ENCODE data around the gene GABBR1. TPM values are rescaled to one million over a fixed set of nuclear protein-coding genes. Genes with fewer than 3 reads are reported as not detected.

Gene GABBR1
- polyA plus RNA-seq, 1 of the 3 experiments (the other 2 are of a cell fraction), result 26.8 TPM

- Histone ChIP-seq H3K9me3 (no peaks in the 10 kb centered on the region), H2AFZ (ENCODE audit: low read depth) (no peak overlapping the region), H3K27me3 (ENCODE audit: insufficient read depth) (0 out of 2 replicates have a peak, but pooled peaks cover 11% of the 10 kb centered on the region), H3K4me1 (ENCODE audit: control insufficient read depth in 1 of 2, insufficient read depth in 2 of 2, low read depth in 1 of 2, low read length in 1 of 2) (no peaks in the 10 kb centered on the region; a peak in 1 of 4 replicates), H3F3A (replicated peaks; ENCODE audit: insufficient read depth) (no peaks in the 10 kb centered on the region), H3K9me2 (no peaks in the 10 kb centered on the region), H3K79me2 (ENCODE audit: insufficient read depth) (no peaks in the 10 kb centered on the region), H4K20me1 (ENCODE audit: insufficient read depth) (no peaks in the 10 kb centered on the region), H3K4me2 (no peak overlapping the region), H3K36me3 (replicated peaks in 1 of 2; ENCODE audit: control insufficient read depth in 1 of 2, insufficient read depth in 2 of 2, low read length in 1 of 2) (peaks cover 0 to under 1% of the 10 kb centered on the region in 2 experiments), H3K27ac (ENCODE audit: low read depth in 2 of 2, low read length in 1 of 2) (no peak overlapping the region), H3K4me3 (ENCODE audit: low read depth in 2 of 2, low read length in 1 of 2) (no peak overlapping the region), H3K9ac (no peak overlapping the region)
- POLR2A ChIA-PET, result no interaction called here
- TF ChIP-seq ELF1 (IDR thresholded peaks at IDR 0.05), result no peak
- TF ChIP-seq SIN3A (IDR thresholded peaks at IDR 0.05; ENCODE audit: borderline replicate concordance, low read depth, low read length), result no peak
- CTCF ChIA-PET, result interaction anchor here (1.1 to 3.4 kb wide), 2 partner anchors 7 to 32 kb away, joined by 3 to 22 read pairs; no protein-coding TSS in a partner anchor
- no peak for DNase-seq
- WGBS (ENCODE audit: low lambda C conversion rate), result 51% methylated on average over 6 of the region's 6 CpGs
Measured at GRCh38 chr6:29596381-29596900, 36.5 kb downstream of the GABBR1 start.

GRCh38 chr6:29593199-29593855, 39.7 kb downstream of the GABBR1 start:
- Histone ChIP-seq H3K9me3 (no peaks in the 10 kb centered on the region), H3K4me2 (no peak overlapping the region), H3K27me3 (ENCODE audit: insufficient read depth) (peaks cover 15% of the 10 kb centered on the region; the same call in 1 of the 2 replicates), H3K27ac (ENCODE audit: low read depth in 2 of 2, low read length in 1 of 2) (no peak overlapping the region), H3K9ac (no peak overlapping the region), H3F3A (replicated peaks; ENCODE audit: insufficient read depth) (no peaks in the 10 kb centered on the region), H4K20me1 (ENCODE audit: insufficient read depth) (no peaks in the 10 kb centered on the region), H2AFZ (ENCODE audit: low read depth) (no peak overlapping the region), H3K4me1 (ENCODE audit: control insufficient read depth in 1 of 2, insufficient read depth in 2 of 2, low read depth in 1 of 2, low read length in 1 of 2) (no peaks in the 10 kb centered on the region; a peak in 1 of 4 replicates), H3K9me2 (no peaks in the 10 kb centered on the region), H3K36me3 (replicated peaks in 1 of 2; ENCODE audit: control insufficient read depth in 1 of 2, insufficient read depth in 2 of 2, low read length in 1 of 2) (no peaks in the 10 kb centered on the region), H3K4me3 (ENCODE audit: low read depth in 2 of 2, low read length in 1 of 2) (no peak overlapping the region), H3K79me2 (ENCODE audit: insufficient read depth) (no peaks in the 10 kb centered on the region)
- TF ChIP-seq TAF1 (IDR thresholded peaks at IDR 0.05; ENCODE audit: borderline replicate concordance, low read depth, low read length), result no peak
- TF ChIP-seq, protein P1, sequence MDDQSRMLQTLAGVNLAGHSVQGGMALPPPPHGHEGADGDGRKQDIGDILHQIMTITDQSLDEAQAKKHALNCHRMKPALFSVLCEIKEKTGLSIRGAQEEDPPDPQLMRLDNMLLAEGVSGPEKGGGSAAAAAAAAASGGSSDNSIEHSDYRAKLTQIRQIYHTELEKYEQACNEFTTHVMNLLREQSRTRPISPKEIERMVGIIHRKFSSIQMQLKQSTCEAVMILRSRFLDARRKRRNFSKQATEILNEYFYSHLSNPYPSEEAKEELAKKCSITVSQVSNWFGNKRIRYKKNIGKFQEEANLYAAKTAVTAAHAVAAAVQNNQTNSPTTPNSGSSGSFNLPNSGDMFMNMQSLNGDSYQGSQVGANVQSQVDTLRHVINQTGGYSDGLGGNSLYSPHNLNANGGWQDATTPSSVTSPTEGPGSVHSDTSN (IDR thresholded peaks at IDR 0.05), result no peak
- 23% methylated on average over 4 of the region's 4 CpGs for WGBS (ENCODE audit: low lambda C conversion rate)
- ChIA-PET POLR2A (no interaction called here), CTCF (interaction anchor here (3.0 kb wide), 1 partner anchor 9 kb away, joined by 8 read pairs; no protein-coding TSS in a partner anchor)
- DNase-seq, result no peak

GRCh38 chr6:29591677-29592076, 41.3 kb downstream of the GABBR1 start:
- DNase-seq, result no peak
- Histone ChIP-seq H3K27me3 (ENCODE audit: insufficient read depth) (peaks cover 15% of the 10 kb centered on the region; the same call in 1 of the 2 replicates), H3K9me3 (no peaks in the 10 kb centered on the region), H4K20me1 (ENCODE audit: insufficient read depth) (no peaks in the 10 kb centered on the region), H3K4me3 (ENCODE audit: low read depth in 2 of 2, low read length in 1 of 2) (no peak overlapping the region), H3K9ac (no peak overlapping the region), H3F3A (replicated peaks; ENCODE audit: insufficient read depth) (no peaks in the 10 kb centered on the region), H3K79me2 (ENCODE audit: insufficient read depth) (no peaks in the 10 kb centered on the region), H2AFZ (ENCODE audit: low read depth) (no peak overlapping the region), H3K9me2 (no peaks in the 10 kb centered on the region), H3K4me1 (ENCODE audit: control insufficient read depth in 1 of 2, insufficient read depth in 2 of 2, low read depth in 1 of 2, low read length in 1 of 2) (no peaks in the 10 kb centered on the region; a peak in 1 of 4 replicates), H3K4me2 (no peak overlapping the region), H3K36me3 (replicated peaks in 1 of 2; ENCODE audit: control insufficient read depth in 1 of 2, insufficient read depth in 2 of 2, low read length in 1 of 2) (no peaks in the 10 kb centered on the region), H3K27ac (ENCODE audit: low read depth in 2 of 2, low read length in 1 of 2) (no peak overlapping the region)
- WGBS (ENCODE audit: low lambda C conversion rate), result 36% methylated on average over 2 of the region's 2 CpGs
- POLR2A ChIA-PET, result no interaction called here
- CTCF ChIA-PET, result interaction anchor here (1.1 to 3.0 kb wide), 2 partner anchors 11 to 20 kb away, joined by 3 to 8 read pairs; no protein-coding TSS in a partner anchor
- TF ChIP-seq MAX (IDR thresholded peaks at IDR 0.05; ENCODE audit: low read depth) (no peak), FOXJ3 (CRISPR knock-in tag; IDR thresholded peaks at IDR 0.05) (no peak), FOSL2 (IDR thresholded peaks at IDR 0.05; ENCODE audit: borderline replicate concordance, low read depth) (no peak), RFX5 (IDR thresholded peaks at IDR 0.05; ENCODE audit: low read length) (no peak), POLR2AphosphoS5 (IDR thresholded peaks at IDR 0.05; ENCODE audit: low read depth, low read length) (no peak), EZH2phosphoT487 (IDR thresholded peaks at IDR 0.05; ENCODE audit: borderline replicate concordance, low read depth) (no peak), ELF1 (IDR thresholded peaks at IDR 0.05) (no peak), RCOR1 (IDR thresholded peaks at IDR 0.05; ENCODE audit: low read length) (no peak), SIN3A (IDR thresholded peaks at IDR 0.05; ENCODE audit: borderline replicate concordance, low read depth, low read length) (no peak), GABPA (IDR thresholded peaks at IDR 0.05; ENCODE audit: low read depth) (no peak), TCF12 (IDR thresholded peaks at IDR 0.05) (no peak)
- TF ChIP-seq, protein P1 (IDR thresholded peaks at IDR 0.05), result no peak
